KMS-11 (cell line): ENCODE data around the gene SPDYA.

Experiments used
- H2AFZ ChIP-seq: fragments of 200-600 bp; sonication (generic); 2 replicates; pipeline ENCODE4 v1.6.1; 2016; ENCODE audit warnings: antibody characterized with exemption, mixed run types, low read depth
- H3K27ac ChIP-seq: fragments of 200-600 bp; sonication (generic); 2 replicates; pipeline ENCODE4 v1.6.1; 2016; ENCODE audit warnings: mild to moderate bottlenecking, mixed run types
- H3K27me3 ChIP-seq: fragments of 200-600 bp; sonication (generic); 2 replicates; pipeline ENCODE4 v1.6.1; 2017; ENCODE audit warnings: mild to moderate bottlenecking, low read depth, mixed run types, moderate library complexity; ENCODE audit not compliant: insufficient read depth
- H3K36me3 ChIP-seq: fragments of 200-600 bp; sonication (generic); 2 replicates; pipeline ENCODE4 v1.6.1; 2017; ENCODE audit warnings: mild to moderate bottlenecking, mixed run types; ENCODE audit not compliant: insufficient read depth
- H3K4me1 ChIP-seq: fragments of 200-600 bp; sonication (generic); 2 replicates; pipeline ENCODE4 v1.6.1; 2016; ENCODE audit warnings: mild to moderate bottlenecking, low read depth, mixed run types; ENCODE audit not compliant: poor library complexity, severe bottlenecking
- H3K4me2 ChIP-seq: fragments of 200-600 bp; sonication (generic); 2 replicates; pipeline ENCODE4 v1.7.0; 2016; ENCODE audit warnings: mild to moderate bottlenecking, mixed run types
- H3K4me3 ChIP-seq: fragments of 200-600 bp; sonication (generic); IDR thresholded peaks from 2 replicates; pipeline ENCODE4 v1.6.1; 2017; ENCODE audit warnings: low read depth, low read length, mixed read lengths; ENCODE audit not compliant: insufficient read depth
- H3K79me2 ChIP-seq: fragments of 200-600 bp; sonication (generic); 2 replicates; pipeline ENCODE4 v1.6.1; 2016; ENCODE audit warnings: low read depth, mixed run types; ENCODE audit not compliant: insufficient read depth
- H3K9ac ChIP-seq: fragments of 200-600 bp; sonication (generic); 2 replicates; pipeline ENCODE4 v1.6.1; 2016; ENCODE audit warnings: mild to moderate bottlenecking, mixed run types
- H4K20me1 ChIP-seq: fragments of 200-600 bp; sonication (generic); 2 replicates; pipeline ENCODE4 v1.6.1; 2016; ENCODE audit warnings: mild to moderate bottlenecking, mixed run types; ENCODE audit not compliant: insufficient read depth
- CTCF ChIP-seq: fragments of 200-600 bp; sonication (generic); conservative IDR thresholded peaks from 2 replicates; pipeline ENCODE4 v1.6.1; 2017; ENCODE audit warnings: low read depth, mild to moderate bottlenecking, antibody characterized with exemption, low read length, moderate library complexity, mixed read lengths

The SPDYA gene

DNA sequence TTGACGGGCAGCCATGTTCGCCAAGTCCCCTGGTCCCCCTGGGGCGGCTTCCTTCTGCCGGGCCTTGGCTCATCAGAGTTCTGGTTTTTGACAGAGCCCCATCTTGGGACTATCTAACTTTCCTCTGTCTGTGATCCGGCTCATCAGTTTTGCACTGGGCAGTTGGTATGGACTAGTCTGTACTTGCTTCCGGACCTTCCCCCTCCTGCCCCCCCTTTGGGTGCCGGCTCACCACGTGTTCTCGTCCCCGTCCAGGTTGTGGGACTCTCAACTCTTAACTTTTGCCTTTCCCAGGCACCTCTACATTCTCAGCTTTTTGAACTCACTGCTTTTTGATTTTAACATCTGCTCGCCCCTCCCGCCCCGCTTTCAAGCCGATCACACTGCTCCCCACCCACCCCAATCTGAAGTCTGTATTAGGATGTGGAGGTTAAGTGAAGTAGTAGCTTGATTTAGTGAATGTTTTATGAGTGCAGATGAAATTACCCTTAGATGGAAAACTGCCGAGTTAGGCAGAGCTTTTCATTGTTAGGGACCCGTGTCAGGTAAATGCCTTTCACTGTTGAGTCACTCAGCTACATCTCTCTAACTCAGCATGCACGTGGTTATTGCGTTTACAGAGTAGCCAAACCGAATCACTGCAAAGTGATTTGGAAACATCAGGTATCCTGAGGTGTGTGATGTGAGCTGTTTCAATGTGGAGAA, 84.7 kb downstream of the SPDYA start:
- Histone ChIP-seq H3K9ac (peak overlapping the region; percentile 100), H2AFZ (0 out of 2 replicates have a peak overlapping the region, but pooled peaks have one; percentile 24), H3K4me3 (peak overlapping the region; percentile 98), H3K27ac (peak overlapping the region; percentile 94), H3K27me3 (no peaks in the 10 kb centered on the region), H3K79me2 (peaks cover 60% of the 10 kb centered on the region), H3K4me2 (peak overlapping the region; percentile 85), H4K20me1 (peaks cover 50% of the 10 kb centered on the region), H3K4me1 (peaks cover 40% of the 10 kb centered on the region), H3K36me3 (no peaks in the 10 kb centered on the region)
- TF ChIP-seq CTCF: no peak

DNA sequence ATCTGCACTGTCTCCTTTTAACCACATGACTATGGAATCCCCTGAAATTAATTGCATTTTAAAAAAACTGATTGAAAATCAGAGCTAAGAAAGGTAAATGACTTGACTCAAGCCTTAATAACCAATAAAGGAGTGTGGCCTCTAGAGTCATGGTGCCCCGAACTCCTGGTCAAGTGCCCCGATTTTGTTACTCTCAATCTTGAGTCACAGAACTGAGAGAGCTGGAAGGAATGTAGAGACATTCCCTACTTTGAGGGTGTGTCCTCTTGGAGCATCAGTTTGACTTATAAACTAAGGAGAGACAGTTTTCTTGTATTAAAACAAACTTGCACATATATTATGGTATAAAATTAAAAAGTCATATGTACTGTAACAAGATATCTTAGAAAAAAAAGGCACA, 86.3 kb downstream of the SPDYA start:
- peak overlapping the region; percentile 100; the same call in 1 of the 2 replicates for H3K9ac ChIP-seq

GRCh38 chr2:28898048-28898447, 87.4 kb downstream of the SPDYA start:
- Histone ChIP-seq H3K4me2 (peak overlapping the region; percentile 85), H3K27me3 (no peaks in the 10 kb centered on the region), H3K36me3 (no peaks in the 10 kb centered on the region; the same call in 1 of the 2 replicates), H3K79me2 (peaks cover 87% of the 10 kb centered on the region), H3K27ac (no peak overlapping the region), H4K20me1 (peaks cover 77% of the 10 kb centered on the region), H2AFZ (no peak overlapping the region), H3K9ac (no peak overlapping the region), H3K4me1 (peaks cover 50% of the 10 kb centered on the region), H3K4me3 (peak overlapping the region; percentile 45)
- TF ChIP-seq CTCF: no peak

More for the DNA sequence above, 86.3 kb downstream of the SPDYA start:
- no peak overlapping the region; the same call in 1 of the 2 replicates for H3K27ac ChIP-seq
- no peak overlapping the region for H2AFZ ChIP-seq
- TF ChIP-seq CTCF: no peak
- no peaks in the 10 kb centered on the region for H3K27me3 ChIP-seq
- no peaks in the 10 kb centered on the region; the same call in 1 of the 2 replicates for H3K36me3 ChIP-seq
- H3K79me2 ChIP-seq: peaks cover 75% of the 10 kb centered on the region
- no peak overlapping the region for H3K4me3 ChIP-seq
- H3K4me2 ChIP-seq: peak overlapping the region; percentile 85
- H3K4me1 ChIP-seq: peaks cover 50% of the 10 kb centered on the region
- H4K20me1 ChIP-seq: peaks cover 66% of the 10 kb centered on the region
